CD4-positive, alpha-beta T cell treated with Interleukin-1 beta for 1 hour (primary cell): ENCODE measurements around the gene CNIH3.

ENCODE experiments used
- DNase-seq, 2 donors: peaks; one replicate each; pipeline ENCODE4 v3.0.0-alpha.2; 2020 to 2022

Gene CNIH3

DNA sequence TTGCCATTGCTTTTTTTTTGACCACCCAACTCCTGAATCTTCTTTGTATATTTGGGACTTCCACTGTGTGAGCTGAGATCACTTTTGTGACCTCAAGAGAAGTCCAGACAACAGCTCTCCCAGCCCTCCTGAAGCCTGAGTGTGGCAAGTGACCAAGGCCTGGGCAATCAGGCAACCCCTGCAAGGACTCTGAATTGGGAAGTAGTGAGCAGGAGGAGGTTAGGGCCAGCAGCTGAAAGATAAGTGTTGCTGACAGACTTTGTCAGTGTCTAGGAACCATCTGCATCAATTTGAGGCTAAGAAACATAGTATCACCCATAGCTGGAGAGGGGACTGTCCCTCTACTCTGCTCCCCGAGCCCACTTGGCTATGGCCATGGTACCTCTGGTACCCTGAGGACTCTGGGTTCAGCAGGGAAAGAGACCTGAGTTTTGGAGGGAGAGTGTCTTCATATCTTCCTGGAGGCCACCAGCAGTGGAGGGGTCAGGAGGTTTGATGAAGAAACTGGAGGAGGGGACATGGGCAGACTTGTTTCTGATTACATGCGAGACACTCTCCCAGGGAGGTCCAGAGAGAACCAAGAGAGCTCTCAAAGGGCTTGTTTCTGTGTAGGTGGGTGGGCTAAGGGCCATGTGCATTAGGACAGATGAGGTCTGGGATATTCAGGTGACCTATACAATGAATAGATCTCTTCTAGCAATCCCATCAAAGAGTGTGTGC, 166.3 kb downstream of the CNIH3 start:
- DNase-seq, result no peak

GRCh38 chr1:224783006-224783651, 167.0 kb downstream of the CNIH3 start:
- DNase-seq, result no peak

- DNase-seq, result no peak
Measured at GRCh38 chr1:224784265-224785039, 168.3 kb downstream of the CNIH3 start.

DNA sequence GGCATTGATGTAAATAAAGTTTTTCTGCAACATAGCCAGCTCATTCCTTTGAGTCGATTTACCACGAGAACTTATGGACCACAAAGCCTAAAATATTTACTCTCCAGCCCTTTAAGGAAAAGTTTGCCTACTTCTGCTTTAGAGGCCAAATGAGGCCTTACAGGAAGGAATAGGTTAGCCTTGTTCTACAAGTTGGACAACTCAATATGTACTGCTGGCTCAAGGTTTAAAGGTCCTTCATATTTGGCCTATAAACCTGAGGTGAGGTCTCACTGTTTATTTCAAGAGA, 168.9 kb downstream of the CNIH3 start:
- DNase-seq, result no peak

GRCh38 chr1:224785622-224786021, 169.5 kb downstream of the CNIH3 start:
- no peak for DNase-seq

DNA sequence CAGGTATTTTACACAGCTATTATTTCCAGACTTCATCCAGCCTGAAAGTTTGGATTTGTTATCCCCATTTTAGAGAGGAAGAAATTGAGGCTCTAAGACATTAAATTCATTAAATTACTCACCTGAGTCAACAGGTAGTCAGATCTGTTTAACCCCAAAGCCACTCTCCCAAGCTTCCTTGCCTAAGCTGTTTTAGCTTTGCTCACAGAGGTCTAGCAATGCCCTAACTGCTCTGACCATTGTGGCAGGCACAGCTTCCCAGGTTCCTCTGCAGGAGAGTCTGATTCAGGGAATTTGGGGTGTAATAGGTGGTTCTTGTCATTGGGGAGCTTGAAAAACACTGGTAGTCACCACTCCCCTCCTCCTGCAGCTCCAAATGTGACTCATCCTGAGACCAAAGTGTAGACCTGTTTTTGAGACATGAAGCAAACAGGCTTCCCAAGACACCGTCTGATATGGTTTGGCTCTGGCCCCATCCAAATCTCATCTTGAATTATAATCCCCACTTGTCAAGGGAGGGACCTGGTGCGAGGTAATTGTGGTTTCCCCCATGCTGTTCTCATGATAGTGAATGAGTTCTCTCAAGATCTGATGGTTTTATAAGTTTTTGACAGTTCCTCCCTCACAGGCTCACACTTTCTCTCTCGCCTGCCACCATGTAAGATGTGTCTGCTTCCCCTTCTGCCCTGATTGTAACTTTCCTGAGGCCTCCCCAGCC, 170.6 kb downstream of the CNIH3 start:
- DNase-seq, result no peak

- no peak for DNase-seq
Measured at GRCh38 chr1:224789311-224789710, 173.2 kb downstream of the CNIH3 start.
